GM21381 (cell line): ENCODE data around the gene TBX15.
"Not testable (repeated sequence)": the region's sequence is repeated elsewhere in the genome, so short reads cannot be mapped to it uniquely, and the experiment has no call there.

Experiments used
- ATAC-seq: cut with Tn5 transposase; IDR thresholded peaks from one replicate; pipeline ENCODE4 v1.9.1; 2021; ENCODE audit warnings: mild to moderate bottlenecking, moderate library complexity; ENCODE audit not compliant: unreplicated experiment

TBX15 gene

DNA sequence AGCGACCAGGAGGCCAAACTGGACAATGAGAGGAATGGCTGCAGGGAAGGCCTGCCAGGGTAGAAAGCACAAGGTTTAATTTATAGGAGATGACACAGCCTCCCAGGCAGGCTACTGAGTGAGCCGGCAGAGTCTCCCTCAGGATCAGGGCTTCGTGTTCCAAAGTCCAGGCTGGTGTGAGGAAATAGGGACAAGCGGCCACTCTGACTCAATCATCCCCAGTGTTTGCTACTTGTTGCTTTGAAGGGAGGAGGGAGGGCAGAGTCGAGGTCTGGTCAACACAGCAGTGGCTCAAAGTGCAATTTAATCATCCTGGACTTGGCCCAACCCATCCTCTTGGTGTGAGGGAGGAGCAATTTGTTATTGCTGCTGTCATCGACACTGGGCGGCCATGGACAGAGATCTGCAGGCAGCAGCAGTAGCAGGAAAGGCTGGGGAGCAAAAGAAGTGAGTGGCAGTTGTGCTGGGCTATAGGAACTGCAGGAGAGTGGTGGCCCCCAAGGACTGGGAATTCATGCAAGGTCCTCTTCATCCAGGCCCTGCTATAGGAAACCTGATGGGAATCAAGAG is 27.5 kb downstream of the TBX15 start:
- ATAC-seq: no peak

DNA sequence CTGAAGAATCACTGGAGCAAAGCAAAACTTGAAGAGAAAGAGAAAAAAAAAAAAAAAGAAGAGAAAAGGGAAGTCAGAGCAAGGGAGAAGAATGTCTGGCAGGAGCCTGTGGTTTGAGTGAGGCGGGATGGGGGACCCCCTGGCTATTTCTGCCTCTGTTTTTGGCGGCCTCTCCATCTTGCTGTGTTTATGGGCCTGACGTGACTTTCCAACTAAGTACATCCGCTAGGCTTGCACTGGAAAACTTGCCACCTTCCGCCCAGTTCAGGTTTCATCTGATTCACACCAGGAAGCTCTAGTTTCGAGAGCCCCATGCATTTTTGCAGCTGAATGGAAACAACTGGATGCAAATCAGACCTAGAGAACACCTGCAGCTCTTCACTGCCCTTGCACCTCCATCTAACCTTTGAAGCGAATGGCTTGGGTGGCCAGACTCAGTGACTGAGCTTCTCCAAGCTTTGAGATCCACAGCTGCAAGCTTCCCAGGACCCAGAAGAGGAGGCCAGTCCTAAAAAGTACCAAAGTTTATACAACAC is 28.0 kb downstream of the TBX15 start:
- ATAC-seq: peak; percentile 79

GRCh38 chr1:118958937-118959631 is 29.1 kb downstream of the TBX15 start:
- no peak for ATAC-seq

DNA sequence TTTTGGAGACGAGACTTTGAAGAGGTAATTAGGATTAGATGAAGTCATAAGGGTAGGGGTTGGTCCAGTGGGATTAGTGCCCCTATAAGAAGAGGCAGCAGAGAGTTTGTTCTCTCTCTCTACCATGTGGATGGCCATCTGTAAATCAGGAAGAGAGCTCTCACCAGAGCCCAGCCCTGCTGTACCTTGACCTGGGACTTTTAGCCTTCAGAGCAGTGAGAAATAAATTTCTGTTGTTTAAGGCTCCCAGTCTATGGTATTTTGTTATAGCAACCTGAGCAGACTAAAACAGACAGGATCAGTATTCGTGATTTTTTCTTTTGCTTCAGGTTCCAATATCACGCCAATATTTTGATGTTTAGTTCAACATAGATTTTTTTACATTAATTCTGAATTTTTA is 30.0 kb downstream of the TBX15 start:
- no peak for ATAC-seq

DNA sequence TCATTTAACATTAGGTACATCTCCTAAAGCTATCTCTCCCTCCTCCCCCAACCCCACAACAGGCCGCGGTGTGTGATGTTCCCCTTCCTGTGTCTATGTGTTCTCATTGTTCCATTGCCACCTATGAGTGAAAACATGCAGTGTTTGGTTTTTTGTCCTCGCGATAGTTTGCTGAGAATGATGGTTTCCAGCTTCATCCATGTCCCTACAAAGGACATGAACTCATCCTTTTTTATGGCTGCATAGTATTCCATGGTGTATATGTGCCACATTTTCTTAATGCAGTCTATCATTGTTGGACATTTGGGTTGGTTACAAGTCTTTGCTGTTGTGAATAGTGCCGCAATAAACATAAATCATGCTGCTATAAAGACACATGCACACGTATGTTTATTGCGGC is 30.6 kb downstream of the TBX15 start:
- not testable (repeated sequence) for ATAC-seq

DNA sequence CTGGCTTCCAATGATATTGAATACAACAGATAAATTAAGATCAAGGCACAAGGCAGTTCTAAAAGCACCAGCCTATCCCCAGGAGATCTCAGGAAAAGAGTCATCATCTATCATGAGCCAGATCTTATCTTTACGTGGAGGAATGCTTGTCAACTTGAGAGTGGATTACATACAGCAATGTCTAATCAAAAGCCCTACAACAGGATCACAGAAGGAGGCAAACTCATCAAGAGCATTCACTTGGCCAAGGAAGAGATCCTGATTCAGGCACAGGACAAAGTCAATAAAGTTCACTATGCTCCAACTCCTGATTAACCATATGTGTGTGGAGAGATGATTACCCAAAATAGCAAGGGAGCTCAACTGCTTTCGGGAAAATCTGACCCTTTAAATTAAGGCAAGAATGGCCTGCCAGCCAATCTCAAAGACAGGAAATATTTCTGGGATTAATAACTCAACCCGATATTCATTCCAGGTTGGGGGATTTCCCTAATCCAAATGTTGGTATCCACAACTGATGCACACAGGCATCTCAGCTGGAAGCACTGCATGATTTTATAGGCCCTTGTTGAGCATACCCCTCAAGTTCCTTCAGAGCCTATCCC is 33.7 kb downstream of the TBX15 start:
- no peak for ATAC-seq

GRCh38 chr1:118951270-118951936 is 36.7 kb downstream of the TBX15 start:
- ATAC-seq: no peak

- ATAC-seq: no peak
Measured at GRCh38 chr1:118949315-118949714, 38.8 kb downstream of the TBX15 start.

- ATAC-seq: no peak
Measured at GRCh38 chr1:118948846-118949245, 39.3 kb downstream of the TBX15 start.

GRCh38 chr1:118948351-118948750 is 39.8 kb downstream of the TBX15 start:
- no peak for ATAC-seq

DNA sequence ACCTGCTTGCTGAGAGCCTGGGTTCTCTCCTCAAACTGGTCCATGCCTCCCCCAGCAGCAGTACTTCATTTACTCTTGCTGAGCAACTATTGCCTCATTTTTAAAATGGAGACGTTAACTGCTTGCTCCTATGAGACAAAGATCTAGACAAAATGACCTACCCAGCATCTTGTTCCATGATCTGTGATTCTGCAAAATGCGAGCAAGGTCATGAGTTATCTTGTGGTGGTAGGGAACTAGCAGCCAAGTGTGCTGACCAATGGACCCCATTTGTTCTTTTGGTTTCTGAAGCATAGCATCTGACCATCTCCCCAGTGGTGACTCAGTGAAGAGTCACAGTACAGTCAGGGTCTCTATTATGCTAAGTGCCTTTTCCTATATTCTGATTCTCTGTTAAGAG is 40.4 kb downstream of the TBX15 start:
- ATAC-seq: no peak

- ATAC-seq: no peak
Measured at GRCh38 chr1:118947003-118947765, 41.0 kb downstream of the TBX15 start.

GRCh38 chr1:118945489-118945888 is 42.7 kb downstream of the TBX15 start:
- ATAC-seq: no peak

GRCh38 chr1:118944546-118944945 is 43.6 kb downstream of the TBX15 start:
- no peak for ATAC-seq

DNA sequence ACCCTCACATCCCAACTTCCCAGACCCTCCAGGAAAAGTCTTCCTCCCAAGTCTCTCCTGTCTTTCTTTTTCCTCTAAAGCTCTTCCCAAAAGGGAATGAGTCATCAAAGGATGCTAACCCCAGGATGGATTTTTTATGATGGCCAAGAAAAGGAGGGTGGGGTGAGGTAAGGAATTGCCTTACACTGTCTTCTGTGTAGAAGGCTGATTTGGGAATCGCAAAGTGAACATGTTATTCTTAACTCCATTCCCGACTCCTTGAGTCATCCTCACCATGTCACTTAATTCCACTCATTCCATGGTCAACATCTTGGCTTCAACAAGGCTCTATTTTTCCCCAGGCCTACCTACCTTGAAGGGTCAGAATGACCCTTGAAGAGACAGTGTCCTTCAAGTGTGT is 44.0 kb downstream of the TBX15 start:
- ATAC-seq: no peak

GRCh38 chr1:118940957-118941356 is 47.2 kb downstream of the TBX15 start:
- no peak for ATAC-seq

GRCh38 chr1:118937413-118938072 is 50.6 kb downstream of the TBX15 start:
- ATAC-seq: no peak

- no peak for ATAC-seq
Measured at GRCh38 chr1:118934706-118935105, 53.4 kb downstream of the TBX15 start.

GRCh38 chr1:118933051-118933781 is 54.9 kb downstream of the TBX15 start:
- ATAC-seq: no peak

- ATAC-seq: no peak
Measured at GRCh38 chr1:118931876-118932275, 56.3 kb downstream of the TBX15 start.
